Measurements from ENCODE around the gene KCTD12. TPM values are rescaled to one million over a fixed set of nuclear protein-coding genes. Genes with fewer than 3 reads are reported as not detected.

Gene KCTD12
- total RNA-seq, 1 experiment from 2014 or later: 1.9 TPM

- ChIA-PET RAD21 (ENCODE audit: low non-redundant PET in 1 of 2, low total read pairs in 2 of 2, uncharacterized antibody in 2 of 2, unreplicated experiment in 2 of 2) (no interaction called here), CTCF (no interaction called here), POLR2A (no interaction called here)
- ATAC-seq (no peak), DNase-seq (ENCODE audit: low read depth, low spot score) (no peak)
- H3K9ac ChIP-seq (ENCODE audit: low read length): no peak overlapping the region
- no peak for TF ChIP-seq EGR1 (IDR thresholded peaks at IDR 0.05; ENCODE audit: low read depth)
- no peak for TF ChIP-seq CBX3 (IDR thresholded peaks at IDR 0.05; ENCODE audit: low read depth)
- no peak for TF ChIP-seq TCF7L2 (IDR thresholded peaks at IDR 0.05; ENCODE audit: borderline replicate concordance, extremely low read depth, insufficient read depth, insufficient read length)
- no peak for TF ChIP-seq ZNF274 (IDR thresholded peaks at IDR 0.05; ENCODE audit: low read depth, low read length)
- TF ChIP-seq SRF (IDR thresholded peaks at IDR 0.05; ENCODE audit: low read depth): no peak
- TF ChIP-seq FOSL1 (IDR thresholded peaks at IDR 0.05; ENCODE audit: low read depth): no peak
- TF ChIP-seq SP1 (IDR thresholded peaks at IDR 0.05; ENCODE audit: low read depth): no peak
- TF ChIP-seq ATF3 (IDR thresholded peaks at IDR 0.05): no peak
- no peak for TF ChIP-seq MAX (IDR thresholded peaks at IDR 0.05)
- no peak for TF ChIP-seq CTCF (IDR thresholded peaks at IDR 0.05 in 2 of 3, conservative IDR thresholded peaks at IDR 0.05 in 1 of 3; ENCODE audit: borderline replicate concordance in 1 of 3, insufficient read depth in 1 of 3, low read depth in 2 of 3, low read length in 2 of 3)
- TF ChIP-seq RAD21 (IDR thresholded peaks at IDR 0.05; ENCODE audit: low read depth): no peak
- TF ChIP-seq EZH2phosphoT487 (IDR thresholded peaks at IDR 0.05; ENCODE audit: borderline replicate concordance): no peak
- no peaks in the 10 kb centered on the region for H3K4me1 ChIP-seq (ENCODE audit: control insufficient read depth in 1 of 2, insufficient read depth in 2 of 2, low read length in 2 of 2)
- H3K79me2 ChIP-seq (ENCODE audit: insufficient read depth, low read length): no peaks in the 10 kb centered on the region
- no peak overlapping the region for H2AFZ ChIP-seq (ENCODE audit: low read depth, low read length, poor library complexity, severe bottlenecking)
- H3K9me2 ChIP-seq (ENCODE audit: insufficient read depth): no peaks in the 10 kb centered on the region
- no peak overlapping the region for H3K27ac ChIP-seq (ENCODE audit: low read depth, low read length)
- H3K4me3 ChIP-seq (replicated peaks in 1 of 2; ENCODE audit: low read depth in 1 of 2, low read length in 2 of 2): no peak overlapping the region
- intact Hi-C loops (cut with micrococcal nuclease): no loop called here
- H3K36me3 ChIP-seq (ENCODE audit: control insufficient read depth in 1 of 2, insufficient read depth in 2 of 2, low read length in 2 of 2): no peaks in the 10 kb centered on the region
- no peak overlapping the region for H3K4me2 ChIP-seq (ENCODE audit: low read length)
- no peaks in the 10 kb centered on the region for H3K9me3 ChIP-seq (ENCODE audit: control insufficient read depth in 1 of 2, insufficient read depth in 1 of 2, low read depth in 1 of 2, low read length in 2 of 2)
- BruUV-seq (replicated peaks): no TSS peak
- no peaks in the 10 kb centered on the region for H4K20me1 ChIP-seq (ENCODE audit: insufficient read depth)
- H3K27me3 ChIP-seq (ENCODE audit: insufficient read depth, low read length): no peaks in the 10 kb centered on the region; the same call in 1 of the 2 replicates
Observed at GRCh38 chr13:76846363-76846762, 39.8 kb downstream of the KCTD12 start.
